Measurements from ENCODE around the gene SUPT5H. TPM values are rescaled to one million over a fixed set of nuclear protein-coding genes. Genes with fewer than 3 reads are reported as not detected.

SUPT5H gene
- total and polyA plus RNA-seq, 10 of the 15 experiments (the other 5 are each of a cell fraction or from before 2014, with no cell fraction given): 27.2 to 194 (median 83.6) TPM

DNA sequence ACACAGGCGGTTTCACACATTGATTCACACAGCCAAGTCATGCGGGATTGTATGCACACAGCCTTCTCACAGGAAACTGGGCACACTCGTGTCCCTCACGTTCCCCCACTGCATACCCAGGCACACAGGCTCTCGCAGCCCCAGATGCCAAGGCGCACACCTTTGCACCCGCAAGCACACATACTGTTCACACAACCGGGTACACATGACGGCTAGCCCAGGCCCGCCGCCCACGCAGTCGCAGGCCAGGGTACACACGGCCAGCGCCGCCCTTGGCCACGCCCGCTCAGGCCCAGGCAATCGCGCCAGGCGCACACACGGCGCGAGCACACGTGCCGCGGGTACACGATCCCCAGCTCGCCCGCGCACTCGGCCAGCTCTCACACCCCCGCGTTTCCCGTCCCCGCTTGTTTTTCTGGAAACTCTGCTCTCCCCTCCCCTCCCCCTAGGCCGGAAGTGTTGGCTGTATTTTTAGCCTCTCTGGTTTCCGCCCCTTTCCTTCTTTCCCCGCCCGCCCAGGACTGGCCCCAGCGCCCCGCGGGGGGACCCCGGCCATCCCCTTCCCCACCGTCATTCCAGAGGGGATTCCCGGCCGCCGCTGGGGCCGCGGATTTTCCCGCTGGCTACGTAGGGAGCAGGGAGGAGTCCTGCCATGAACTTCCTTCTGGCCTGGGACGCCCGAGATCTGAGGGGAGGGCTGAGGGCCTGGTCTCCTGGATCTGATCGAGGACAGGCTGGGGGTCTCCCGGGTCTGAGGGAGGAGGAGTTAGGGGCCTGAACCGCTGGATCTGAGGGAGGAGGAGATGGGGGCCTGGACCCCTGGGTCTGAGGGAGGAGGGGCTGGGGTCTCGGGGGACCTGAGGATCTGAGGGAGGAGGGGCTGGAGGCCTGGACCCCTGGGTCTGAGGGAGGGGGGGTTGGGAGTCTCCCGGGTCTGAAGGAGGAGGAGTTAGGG is 42.8 kb upstream of the SUPT5H start (continued):
- TF ChIP-seq, protein P1, sequence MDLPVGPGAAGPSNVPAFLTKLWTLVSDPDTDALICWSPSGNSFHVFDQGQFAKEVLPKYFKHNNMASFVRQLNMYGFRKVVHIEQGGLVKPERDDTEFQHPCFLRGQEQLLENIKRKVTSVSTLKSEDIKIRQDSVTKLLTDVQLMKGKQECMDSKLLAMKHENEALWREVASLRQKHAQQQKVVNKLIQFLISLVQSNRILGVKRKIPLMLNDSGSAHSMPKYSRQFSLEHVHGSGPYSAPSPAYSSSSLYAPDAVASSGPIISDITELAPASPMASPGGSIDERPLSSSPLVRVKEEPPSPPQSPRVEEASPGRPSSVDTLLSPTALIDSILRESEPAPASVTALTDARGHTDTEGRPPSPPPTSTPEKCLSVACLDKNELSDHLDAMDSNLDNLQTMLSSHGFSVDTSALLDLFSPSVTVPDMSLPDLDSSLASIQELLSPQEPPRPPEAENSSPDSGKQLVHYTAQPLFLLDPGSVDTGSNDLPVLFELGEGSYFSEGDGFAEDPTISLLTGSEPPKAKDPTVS (IDR thresholded peaks at IDR 0.05; ENCODE audit: low read depth, low read length): no peak
- TF ChIP-seq NR2C1 (IDR thresholded peaks at IDR 0.05) (no peak), NR2C2 (IDR thresholded peaks at IDR 0.05; ENCODE audit: borderline replicate concordance, control insufficient read depth, insufficient read length, low read depth) (no peak), TCF7 (IDR thresholded peaks at IDR 0.05; ENCODE audit: borderline replicate concordance) (no peak), RELA (IDR thresholded peaks at IDR 0.05; ENCODE audit: borderline replicate concordance, partially characterized antibody) (peak; percentile 42), CBFB (IDR thresholded peaks at IDR 0.05; ENCODE audit: low read depth) (no peak), MYC (IDR thresholded peaks at IDR 0.05; ENCODE audit: insufficient read depth, insufficient read length, insufficient replicate concordance, low read length, severe bottlenecking) (peak; percentile 94), EED (IDR thresholded peaks at IDR 0.05; ENCODE audit: low read depth) (peak; percentile 84), ZNF24 (IDR thresholded peaks at IDR 0.05) (no peak)
- TF ChIP-seq, protein P2, sequence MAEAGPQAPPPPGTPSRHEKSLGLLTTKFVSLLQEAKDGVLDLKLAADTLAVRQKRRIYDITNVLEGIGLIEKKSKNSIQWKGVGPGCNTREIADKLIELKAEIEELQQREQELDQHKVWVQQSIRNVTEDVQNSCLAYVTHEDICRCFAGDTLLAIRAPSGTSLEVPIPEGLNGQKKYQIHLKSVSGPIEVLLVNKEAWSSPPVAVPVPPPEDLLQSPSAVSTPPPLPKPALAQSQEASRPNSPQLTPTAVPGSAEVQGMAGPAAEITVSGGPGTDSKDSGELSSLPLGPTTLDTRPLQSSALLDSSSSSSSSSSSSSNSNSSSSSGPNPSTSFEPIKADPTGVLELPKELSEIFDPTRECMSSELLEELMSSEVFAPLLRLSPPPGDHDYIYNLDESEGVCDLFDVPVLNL (IDR thresholded peaks at IDR 0.05; ENCODE audit: low read depth, low read length): peak; percentile 8; the same call in 1 of the 2 replicates
- TF ChIP-seq, protein P3, sequence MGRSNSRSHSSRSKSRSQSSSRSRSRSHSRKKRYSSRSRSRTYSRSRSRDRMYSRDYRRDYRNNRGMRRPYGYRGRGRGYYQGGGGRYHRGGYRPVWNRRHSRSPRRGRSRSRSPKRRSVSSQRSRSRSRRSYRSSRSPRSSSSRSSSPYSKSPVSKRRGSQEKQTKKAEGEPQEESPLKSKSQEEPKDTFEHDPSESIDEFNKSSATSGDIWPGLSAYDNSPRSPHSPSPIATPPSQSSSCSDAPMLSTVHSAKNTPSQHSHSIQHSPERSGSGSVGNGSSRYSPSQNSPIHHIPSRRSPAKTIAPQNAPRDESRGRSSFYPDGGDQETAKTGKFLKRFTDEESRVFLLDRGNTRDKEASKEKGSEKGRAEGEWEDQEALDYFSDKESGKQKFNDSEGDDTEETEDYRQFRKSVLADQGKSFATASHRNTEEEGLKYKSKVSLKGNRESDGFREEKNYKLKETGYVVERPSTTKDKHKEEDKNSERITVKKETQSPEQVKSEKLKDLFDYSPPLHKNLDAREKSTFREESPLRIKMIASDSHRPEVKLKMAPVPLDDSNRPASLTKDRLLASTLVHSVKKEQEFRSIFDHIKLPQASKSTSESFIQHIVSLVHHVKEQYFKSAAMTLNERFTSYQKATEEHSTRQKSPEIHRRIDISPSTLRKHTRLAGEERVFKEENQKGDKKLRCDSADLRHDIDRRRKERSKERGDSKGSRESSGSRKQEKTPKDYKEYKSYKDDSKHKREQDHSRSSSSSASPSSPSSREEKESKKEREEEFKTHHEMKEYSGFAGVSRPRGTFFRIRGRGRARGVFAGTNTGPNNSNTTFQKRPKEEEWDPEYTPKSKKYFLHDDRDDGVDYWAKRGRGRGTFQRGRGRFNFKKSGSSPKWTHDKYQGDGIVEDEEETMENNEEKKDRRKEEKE (IDR thresholded peaks at IDR 0.05): no peak
- TF ChIP-seq, protein P4, sequence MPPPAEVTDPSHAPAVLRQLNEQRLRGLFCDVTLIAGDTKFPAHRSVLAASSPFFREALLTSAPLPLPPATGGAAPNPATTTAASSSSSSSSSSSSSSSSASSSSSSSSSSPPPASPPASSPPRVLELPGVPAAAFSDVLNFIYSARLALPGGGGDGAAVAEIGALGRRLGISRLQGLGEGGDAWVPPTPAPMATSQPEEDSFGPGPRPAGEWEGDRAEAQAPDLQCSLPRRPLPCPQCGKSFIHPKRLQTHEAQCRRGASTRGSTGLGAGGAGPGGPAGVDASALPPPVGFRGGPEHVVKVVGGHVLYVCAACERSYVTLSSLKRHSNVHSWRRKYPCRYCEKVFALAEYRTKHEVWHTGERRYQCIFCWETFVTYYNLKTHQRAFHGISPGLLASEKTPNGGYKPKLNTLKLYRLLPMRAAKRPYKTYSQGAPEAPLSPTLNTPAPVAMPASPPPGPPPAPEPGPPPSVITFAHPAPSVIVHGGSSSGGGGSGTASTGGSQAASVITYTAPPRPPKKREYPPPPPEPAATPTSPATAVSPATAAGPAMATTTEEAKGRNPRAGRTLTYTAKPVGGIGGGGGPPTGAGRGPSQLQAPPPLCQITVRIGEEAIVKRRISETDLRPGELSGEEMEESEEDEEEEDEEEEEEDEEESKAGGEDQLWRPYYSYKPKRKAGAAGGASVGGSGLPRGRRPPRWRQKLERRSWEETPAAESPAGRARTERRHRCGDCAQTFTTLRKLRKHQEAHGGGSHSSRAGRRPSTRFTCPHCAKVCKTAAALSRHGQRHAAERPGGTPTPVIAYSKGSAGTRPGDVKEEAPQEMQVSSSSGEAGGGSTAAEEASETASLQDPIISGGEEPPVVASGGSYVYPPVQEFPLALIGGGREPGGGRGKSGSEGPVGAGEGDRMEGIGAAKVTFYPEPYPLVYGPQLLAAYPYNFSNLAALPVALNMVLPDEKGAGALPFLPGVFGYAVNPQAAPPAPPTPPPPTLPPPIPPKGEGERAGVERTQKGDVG (CRISPR knock-in tag; IDR thresholded peaks at IDR 0.05): no peak
- TF ChIP-seq, protein P5, sequence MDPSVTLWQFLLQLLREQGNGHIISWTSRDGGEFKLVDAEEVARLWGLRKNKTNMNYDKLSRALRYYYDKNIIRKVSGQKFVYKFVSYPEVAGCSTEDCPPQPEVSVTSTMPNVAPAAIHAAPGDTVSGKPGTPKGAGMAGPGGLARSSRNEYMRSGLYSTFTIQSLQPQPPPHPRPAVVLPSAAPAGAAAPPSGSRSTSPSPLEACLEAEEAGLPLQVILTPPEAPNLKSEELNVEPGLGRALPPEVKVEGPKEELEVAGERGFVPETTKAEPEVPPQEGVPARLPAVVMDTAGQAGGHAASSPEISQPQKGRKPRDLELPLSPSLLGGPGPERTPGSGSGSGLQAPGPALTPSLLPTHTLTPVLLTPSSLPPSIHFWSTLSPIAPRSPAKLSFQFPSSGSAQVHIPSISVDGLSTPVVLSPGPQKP (IDR thresholded peaks at IDR 0.05; ENCODE audit: low read depth, low read length): peak; percentile 86
- TF ChIP-seq, protein P6, sequence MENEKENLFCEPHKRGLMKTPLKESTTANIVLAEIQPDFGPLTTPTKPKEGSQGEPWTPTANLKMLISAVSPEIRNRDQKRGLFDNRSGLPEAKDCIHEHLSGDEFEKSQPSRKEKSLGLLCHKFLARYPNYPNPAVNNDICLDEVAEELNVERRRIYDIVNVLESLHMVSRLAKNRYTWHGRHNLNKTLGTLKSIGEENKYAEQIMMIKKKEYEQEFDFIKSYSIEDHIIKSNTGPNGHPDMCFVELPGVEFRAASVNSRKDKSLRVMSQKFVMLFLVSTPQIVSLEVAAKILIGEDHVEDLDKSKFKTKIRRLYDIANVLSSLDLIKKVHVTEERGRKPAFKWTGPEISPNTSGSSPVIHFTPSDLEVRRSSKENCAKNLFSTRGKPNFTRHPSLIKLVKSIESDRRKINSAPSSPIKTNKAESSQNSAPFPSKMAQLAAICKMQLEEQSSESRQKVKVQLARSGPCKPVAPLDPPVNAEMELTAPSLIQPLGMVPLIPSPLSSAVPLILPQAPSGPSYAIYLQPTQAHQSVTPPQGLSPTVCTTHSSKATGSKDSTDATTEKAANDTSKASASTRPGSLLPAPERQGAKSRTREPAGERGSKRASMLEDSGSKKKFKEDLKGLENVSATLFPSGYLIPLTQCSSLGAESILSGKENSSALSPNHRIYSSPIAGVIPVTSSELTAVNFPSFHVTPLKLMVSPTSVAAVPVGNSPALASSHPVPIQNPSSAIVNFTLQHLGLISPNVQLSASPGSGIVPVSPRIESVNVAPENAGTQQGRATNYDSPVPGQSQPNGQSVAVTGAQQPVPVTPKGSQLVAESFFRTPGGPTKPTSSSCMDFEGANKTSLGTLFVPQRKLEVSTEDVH (IDR thresholded peaks at IDR 0.05; ENCODE audit: low read depth, partially characterized antibody): no peak

All from GM12878 (cell line).